Measurements from ENCODE around the gene GPR25.

- TF ChIP-seq CTCF (IDR thresholded peaks at IDR 0.05 in 4 of 5, conservative IDR thresholded peaks at IDR 0.05 in 1 of 5) = no peak
- TF ChIP-seq POLR2A (IDR thresholded peaks at IDR 0.05) = no peak
Observed at GRCh38 chr1:200907611-200908097, 34.9 kb downstream of the GPR25 start.

Data from gastrocnemius medialis (tissue), 4 donors.